ENCODE data around the gene PCDHB8. TPM values are rescaled to one million over a fixed set of nuclear protein-coding genes. Genes with fewer than 3 reads are reported as not detected.
"Not testable (repeated sequence)": the region's sequence is repeated elsewhere in the genome, so short reads cannot be mapped to it uniquely, and the experiment has no call there.

Gene PCDHB8
- total RNA-seq, 1 experiment from 2014 or later, result not detected

DNA sequence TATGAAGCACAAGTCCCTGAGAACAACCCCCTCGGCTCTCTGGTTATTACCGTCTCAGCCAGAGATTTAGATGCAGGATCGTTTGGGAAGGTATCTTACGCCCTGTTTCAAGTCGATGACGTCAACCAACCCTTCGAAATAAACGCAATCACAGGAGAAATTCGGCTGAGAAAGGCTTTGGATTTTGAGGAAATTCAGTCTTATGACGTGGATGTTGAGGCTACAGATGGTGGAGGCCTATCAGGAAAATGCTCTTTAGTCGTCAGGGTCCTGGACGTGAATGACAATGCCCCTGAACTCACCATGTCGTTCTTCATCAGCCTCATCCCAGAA, 26.6 kb upstream of the PCDHB8 start:
- Histone ChIP-seq H3K36me3 (ENCODE audit: control insufficient read depth in 1 of 2, insufficient read depth in 2 of 2, low read length in 2 of 2) (no peaks in the 10 kb centered on the region), H2AFZ (ENCODE audit: low read depth, low read length, poor library complexity, severe bottlenecking) (no peak overlapping the region), H3K4me3 (replicated peaks in 1 of 2; ENCODE audit: low read depth in 1 of 2, low read length in 2 of 2) (no peak overlapping the region), H3K9me3 (ENCODE audit: control insufficient read depth in 1 of 2, insufficient read depth in 1 of 2, low read depth in 1 of 2, low read length in 2 of 2) (no peaks in the 10 kb centered on the region; a peak in 1 of 4 replicates), H3K9ac (ENCODE audit: low read length) (no peak overlapping the region), H3K9me2 (ENCODE audit: insufficient read depth) (no peaks in the 10 kb centered on the region), H3K27ac (ENCODE audit: low read depth, low read length) (no peak overlapping the region), H3K79me2 (ENCODE audit: insufficient read depth, low read length) (no peaks in the 10 kb centered on the region), H3K4me1 (ENCODE audit: control insufficient read depth in 1 of 2, insufficient read depth in 2 of 2, low read length in 2 of 2) (no peaks in the 10 kb centered on the region), H3K27me3 (ENCODE audit: insufficient read depth, low read length) (no peaks in the 10 kb centered on the region), H4K20me1 (ENCODE audit: insufficient read depth) (no peaks in the 10 kb centered on the region), H3K4me2 (ENCODE audit: low read length) (no peak overlapping the region)
- ATAC-seq (no peak), DNase-seq (ENCODE audit: low read depth, low spot score) (no peak)
- TF ChIP-seq ELF1 (IDR thresholded peaks at IDR 0.05; ENCODE audit: borderline replicate concordance, low read depth) (no peak), FOSL1 (IDR thresholded peaks at IDR 0.05; ENCODE audit: low read depth) (no peak), POLR2AphosphoS5 (IDR thresholded peaks at IDR 0.05; ENCODE audit: low read depth, low read length) (no peak), CBX3 (IDR thresholded peaks at IDR 0.05; ENCODE audit: low read depth) (no peak), TCF7L2 (IDR thresholded peaks at IDR 0.05; ENCODE audit: borderline replicate concordance, extremely low read depth, insufficient read depth, insufficient read length) (no peak), POLR2A (IDR thresholded peaks at IDR 0.05; ENCODE audit: borderline replicate concordance, extremely low read depth, insufficient read depth, insufficient read length) (no peak)
- TF ChIP-seq, protein P1, sequence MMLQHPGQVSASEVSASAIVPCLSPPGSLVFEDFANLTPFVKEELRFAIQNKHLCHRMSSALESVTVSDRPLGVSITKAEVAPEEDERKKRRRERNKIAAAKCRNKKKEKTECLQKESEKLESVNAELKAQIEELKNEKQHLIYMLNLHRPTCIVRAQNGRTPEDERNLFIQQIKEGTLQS (IDR thresholded peaks at IDR 0.05), result no peak
- TF ChIP-seq, protein P2, sequence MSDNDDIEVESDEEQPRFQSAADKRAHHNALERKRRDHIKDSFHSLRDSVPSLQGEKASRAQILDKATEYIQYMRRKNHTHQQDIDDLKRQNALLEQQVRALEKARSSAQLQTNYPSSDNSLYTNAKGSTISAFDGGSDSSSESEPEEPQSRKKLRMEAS (IDR thresholded peaks at IDR 0.05), result no peak
- intact Hi-C loops (cut with micrococcal nuclease), result no loop called here
- ChIA-PET POLR2A (no interaction called here), RAD21 (ENCODE audit: low non-redundant PET in 1 of 2, low total read pairs in 2 of 2, uncharacterized antibody in 2 of 2, unreplicated experiment in 2 of 2) (no interaction called here), CTCF (no interaction called here)
- no TSS peak for BruUV-seq (replicated peaks)

DNA sequence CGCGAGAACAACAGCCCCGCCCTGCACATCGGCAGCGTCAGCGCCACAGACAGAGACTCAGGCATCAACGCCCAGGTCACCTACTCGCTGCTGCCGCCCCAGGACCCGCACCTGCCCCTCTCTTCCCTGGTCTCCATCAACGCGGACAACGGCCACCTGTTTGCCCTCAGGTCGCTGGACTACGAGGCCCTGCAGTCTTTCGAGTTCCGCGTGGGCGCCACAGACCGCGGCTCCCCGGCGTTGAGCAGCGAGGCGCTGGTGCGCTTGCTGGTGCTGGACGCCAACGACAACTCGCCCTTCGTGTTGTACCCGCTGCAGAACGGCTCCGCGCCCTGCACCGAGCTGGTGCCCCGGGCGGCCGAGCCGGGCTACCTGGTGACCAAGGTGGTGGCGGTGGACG, 26.0 kb upstream of the PCDHB8 start:
- H3K9me2 ChIP-seq (ENCODE audit: insufficient read depth); H3K4me1 ChIP-seq (ENCODE audit: control insufficient read depth in 1 of 2, insufficient read depth in 2 of 2, low read length in 2 of 2); H2AFZ ChIP-seq (ENCODE audit: low read depth, low read length, poor library complexity, severe bottlenecking); H3K4me3 ChIP-seq (replicated peaks in 1 of 2; ENCODE audit: low read depth in 1 of 2, low read length in 2 of 2); RAD21 ChIA-PET (ENCODE audit: low non-redundant PET in 1 of 2, low total read pairs in 2 of 2, uncharacterized antibody in 2 of 2, unreplicated experiment in 2 of 2); H3K27ac ChIP-seq (ENCODE audit: low read depth, low read length); H3K9ac ChIP-seq (ENCODE audit: low read length); CTCF ChIA-PET; H4K20me1 ChIP-seq (ENCODE audit: insufficient read depth); BruUV-seq (replicated peaks); H3K36me3 ChIP-seq (ENCODE audit: control insufficient read depth in 1 of 2, insufficient read depth in 2 of 2, low read length in 2 of 2); intact Hi-C loops (cut with micrococcal nuclease); DNase-seq (ENCODE audit: low read depth, low spot score); ATAC-seq; H3K9me3 ChIP-seq (ENCODE audit: control insufficient read depth in 1 of 2, insufficient read depth in 1 of 2, low read depth in 1 of 2, low read length in 2 of 2); H3K4me2 ChIP-seq (ENCODE audit: low read length); H3K27me3 ChIP-seq (ENCODE audit: insufficient read depth, low read length); H3K79me2 ChIP-seq (ENCODE audit: insufficient read depth, low read length); POLR2A ChIA-PET: not testable (repeated sequence)

DNA sequence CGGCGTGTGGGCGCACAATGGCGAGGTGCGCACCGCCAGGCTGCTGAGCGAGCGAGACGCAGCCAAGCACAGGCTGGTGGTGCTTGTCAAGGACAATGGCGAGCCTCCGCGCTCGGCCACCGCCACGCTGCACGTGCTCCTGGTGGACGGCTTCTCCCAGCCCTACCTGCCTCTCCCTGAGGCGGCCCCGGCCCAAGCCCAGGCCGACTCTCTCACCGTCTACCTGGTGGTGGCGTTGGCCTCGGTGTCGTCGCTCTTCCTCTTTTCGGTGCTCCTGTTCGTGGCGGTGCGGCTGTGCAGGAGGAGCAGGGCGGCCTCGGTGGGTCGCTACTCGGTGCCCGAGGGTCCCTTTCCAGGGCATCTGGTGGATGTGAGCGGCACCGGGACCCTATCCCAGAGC, 25.5 kb upstream of the PCDHB8 start:
- CTCF ChIA-PET; BruUV-seq (replicated peaks); H2AFZ ChIP-seq (ENCODE audit: low read depth, low read length, poor library complexity, severe bottlenecking); DNase-seq (ENCODE audit: low read depth, low spot score); RAD21 ChIA-PET (ENCODE audit: low non-redundant PET in 1 of 2, low total read pairs in 2 of 2, uncharacterized antibody in 2 of 2, unreplicated experiment in 2 of 2); H3K4me1 ChIP-seq (ENCODE audit: control insufficient read depth in 1 of 2, insufficient read depth in 2 of 2, low read length in 2 of 2); H3K9ac ChIP-seq (ENCODE audit: low read length); H3K4me2 ChIP-seq (ENCODE audit: low read length); H3K27ac ChIP-seq (ENCODE audit: low read depth, low read length); H3K9me3 ChIP-seq (ENCODE audit: control insufficient read depth in 1 of 2, insufficient read depth in 1 of 2, low read depth in 1 of 2, low read length in 2 of 2); intact Hi-C loops (cut with micrococcal nuclease); H3K36me3 ChIP-seq (ENCODE audit: control insufficient read depth in 1 of 2, insufficient read depth in 2 of 2, low read length in 2 of 2); H3K4me3 ChIP-seq (replicated peaks in 1 of 2; ENCODE audit: low read depth in 1 of 2, low read length in 2 of 2); ATAC-seq; H4K20me1 ChIP-seq (ENCODE audit: insufficient read depth); H3K9me2 ChIP-seq (ENCODE audit: insufficient read depth); H3K79me2 ChIP-seq (ENCODE audit: insufficient read depth, low read length); H3K27me3 ChIP-seq (ENCODE audit: insufficient read depth, low read length); POLR2A ChIA-PET: not testable (repeated sequence)

All from HCT116 (cell line).